NCI-H1048 (cell line): Measurements from ENCODE around the gene CRAMP1.
"Not testable (repeated sequence)": the region's sequence is repeated elsewhere in the genome, so short reads cannot be mapped to it uniquely, and the experiment has no call there.

Experiments
- DNase-seq: peaks from one replicate; lab custom pipeline; 2025; lab: John Stamatoyannopoulos, UW

The CRAMP1 gene

GRCh38 chr16:1678500-1679098, 66.4 kb downstream of the CRAMP1 start:
- DNase-seq, result no peak

GRCh38 chr16:1680361-1680760, 68.2 kb downstream of the CRAMP1 start:
- DNase-seq, result no peak

- DNase-seq, result no peak
Measured at GRCh38 chr16:1681032-1681431, 68.9 kb downstream of the CRAMP1 start.

GRCh38 chr16:1687427-1688316, 75.5 kb downstream of the CRAMP1 start:
- no peak for DNase-seq

- no peak for DNase-seq
Measured at GRCh38 chr16:1688807-1689560, 76.8 kb downstream of the CRAMP1 start.

- DNase-seq, result no peak
Measured at GRCh38 chr16:1689853-1690252, 77.7 kb downstream of the CRAMP1 start.

- DNase-seq, result no peak
Measured at GRCh38 chr16:1690810-1691209, 78.7 kb downstream of the CRAMP1 start.

GRCh38 chr16:1691276-1691675, 79.1 kb downstream of the CRAMP1 start:
- no peak for DNase-seq

GRCh38 chr16:1691956-1692355, 79.8 kb downstream of the CRAMP1 start:
- no peak for DNase-seq

GRCh38 chr16:1696863-1697262, 84.7 kb downstream of the CRAMP1 start:
- DNase-seq, result no peak

- no peak for DNase-seq
Measured at GRCh38 chr16:1698680-1699079, 86.5 kb downstream of the CRAMP1 start.

GRCh38 chr16:1700246-1700645, 88.1 kb downstream of the CRAMP1 start:
- DNase-seq, result no peak

- DNase-seq, result no peak
Measured at GRCh38 chr16:1701216-1701878, 89.2 kb downstream of the CRAMP1 start.

- DNase-seq, result not testable (repeated sequence)
Measured at GRCh38 chr16:1705324-1705687, 93.1 kb downstream of the CRAMP1 start.

GRCh38 chr16:1705688-1706385, 93.7 kb downstream of the CRAMP1 start, which contains the start of gene MAPK8IP3:
MAPK8IP3 (plus strand) TSS chr16:1706195; CDS start chr16:1706340, 145 bp downstream.
- peak; percentile 38 for DNase-seq

GRCh38 chr16:1706386-1707192, 94.4 kb downstream of the CRAMP1 start:
- DNase-seq, result no peak

- DNase-seq, result no peak
Measured at GRCh38 chr16:1707193-1707790, 95.1 kb downstream of the CRAMP1 start.

GRCh38 chr16:1708083-1708767, 96.1 kb downstream of the CRAMP1 start:
- no peak for DNase-seq

GRCh38 chr16:1708768-1709180, 96.6 kb downstream of the CRAMP1 start:
- DNase-seq, result no peak

GRCh38 chr16:1709356-1709755, 97.2 kb downstream of the CRAMP1 start:
- DNase-seq, result no peak
